ENCODE results near the gene OSBPL9. TPM values are rescaled to one million over a fixed set of nuclear protein-coding genes. Genes with fewer than 3 reads are reported as not detected.
"Not testable (repeated sequence)": the region's sequence is repeated elsewhere in the genome, so short reads cannot be mapped to it uniquely, and the experiment has no call there.

OSBPL9 gene
- total RNA-seq, 2 experiments from 2014 or later: 50.8 to 51.1 TPM

GRCh38 chr1:51814513-51814912, 197.6 kb downstream of the OSBPL9 start:
- DNase-seq: no peak
- no peaks in the 10 kb centered on the region for H3K9me3 Mint-ChIP-seq
- peaks cover 15% of the 10 kb centered on the region for H3K36me3 Mint-ChIP-seq
- no peak for ATAC-seq (ENCODE audit: low read depth)
- H3K27ac Mint-ChIP-seq: no peak overlapping the region
- no peaks in the 10 kb centered on the region for H3K4me1 Mint-ChIP-seq
- H3K4me3 Mint-ChIP-seq: no peak overlapping the region
- no peaks in the 10 kb centered on the region for H3K27me3 Mint-ChIP-seq
- POLR2A ChIA-PET: no interaction called here

- H3K36me3 Mint-ChIP-seq: peaks cover 22% of the 10 kb centered on the region
- H3K4me1 Mint-ChIP-seq: no peaks in the 10 kb centered on the region
- ATAC-seq (ENCODE audit: low read depth) (no peak), DNase-seq (no peak)
- POLR2A ChIA-PET: no interaction called here
- no peak overlapping the region for H3K4me3 Mint-ChIP-seq
- no peaks in the 10 kb centered on the region for H3K9me3 Mint-ChIP-seq
- H3K27me3 Mint-ChIP-seq: no peaks in the 10 kb centered on the region
- H3K27ac Mint-ChIP-seq: no peak overlapping the region
Measured at GRCh38 chr1:51818487-51818886, 201.6 kb downstream of the OSBPL9 start.

- peaks cover 18% of the 10 kb centered on the region for H3K36me3 Mint-ChIP-seq
- H3K27ac Mint-ChIP-seq; H3K4me1 Mint-ChIP-seq; POLR2A ChIA-PET; H3K4me3 Mint-ChIP-seq; H3K27me3 Mint-ChIP-seq; DNase-seq; H3K9me3 Mint-ChIP-seq; ATAC-seq (ENCODE audit: low read depth): not testable (repeated sequence)
Measured at GRCh38 chr1:51819021-51819420, 202.1 kb downstream of the OSBPL9 start.

GRCh38 chr1:51819810-51820209, 202.9 kb downstream of the OSBPL9 start:
- no peaks in the 10 kb centered on the region for H3K4me1 Mint-ChIP-seq
- no peaks in the 10 kb centered on the region for H3K27me3 Mint-ChIP-seq
- no peak for ATAC-seq (ENCODE audit: low read depth)
- DNase-seq: no peak
- no peak overlapping the region for H3K27ac Mint-ChIP-seq
- H3K36me3 Mint-ChIP-seq: peaks cover 15% of the 10 kb centered on the region
- no peaks in the 10 kb centered on the region for H3K9me3 Mint-ChIP-seq
- H3K4me3 Mint-ChIP-seq: no peak overlapping the region
- POLR2A ChIA-PET: no interaction called here

- no peak overlapping the region for H3K27ac Mint-ChIP-seq
- no peaks in the 10 kb centered on the region for H3K4me1 Mint-ChIP-seq
- no peaks in the 10 kb centered on the region for H3K27me3 Mint-ChIP-seq
- ATAC-seq (ENCODE audit: low read depth) (no peak), DNase-seq (no peak)
- H3K4me3 Mint-ChIP-seq: no peak overlapping the region
- peaks cover 16% of the 10 kb centered on the region for H3K36me3 Mint-ChIP-seq
- H3K9me3 Mint-ChIP-seq: no peaks in the 10 kb centered on the region
- POLR2A ChIA-PET: no interaction called here
Measured at GRCh38 chr1:51829058-51829457, 212.2 kb downstream of the OSBPL9 start.

GRCh38 chr1:51833700-51834099, 216.8 kb downstream of the OSBPL9 start:
- H3K4me1 Mint-ChIP-seq: no peaks in the 10 kb centered on the region
- no peaks in the 10 kb centered on the region for H3K27me3 Mint-ChIP-seq
- POLR2A ChIA-PET: no interaction called here
- ATAC-seq (ENCODE audit: low read depth) (no peak), DNase-seq (no peak)
- H3K4me3 Mint-ChIP-seq: no peak overlapping the region
- H3K36me3 Mint-ChIP-seq: peaks cover 22% of the 10 kb centered on the region
- H3K27ac Mint-ChIP-seq: no peak overlapping the region
- no peaks in the 10 kb centered on the region for H3K9me3 Mint-ChIP-seq

- Mint-ChIP-seq H3K4me1 (peaks cover 3% of the 10 kb centered on the region), H3K27ac (no peak overlapping the region), H3K27me3 (no peaks in the 10 kb centered on the region), H3K4me3 (no peak overlapping the region), H3K9me3 (no peaks in the 10 kb centered on the region), H3K36me3 (peaks cover 18% of the 10 kb centered on the region)
- ATAC-seq (ENCODE audit: low read depth): no peak
- DNase-seq: no peak
- POLR2A ChIA-PET: no interaction called here
Measured at GRCh38 chr1:51837243-51837642, 220.4 kb downstream of the OSBPL9 start.

Small RNAs within 50 kb of the gene (microRNA-seq; reads per million reads assigned to microRNA genes)
- not detected for gene MIR761

Other genes with a start within 250 kb of the OSBPL9 start
- 10 to 100 TPM; 75.7 to 77.1 TPM for gene EPS15, start 97.8 kb upstream of the OSBPL9 start, total RNA-seq

Data from activated naive CD8-positive, alpha-beta T cell treated with anti-CD3 and anti-CD28 coated beads, Interleukin-2, amount 10 ng/mL, durations not matched to agents 7 days and 5 days (primary cell).